Measurements from ENCODE around the gene SDK1.

GRCh38 chr7:3598854-3599253 is 297.8 kb downstream of the SDK1 start:
- TF ChIP-seq CTCF (IDR thresholded peaks at IDR 0.05 in 4 of 5, conservative IDR thresholded peaks at IDR 0.05 in 1 of 5) = no peak
- no peak for TF ChIP-seq POLR2A (IDR thresholded peaks at IDR 0.05)
